Effector memory CD8-positive, alpha-beta T cell (primary cell): ENCODE data around the gene CLECL1.

Source experiments
- ATAC-seq: fragments of 150-1000 bp; cut with Tn5 transposase; replicated peaks from 2 replicates; pipeline ENCODE4 v1.10.0; 2021; ENCODE audit warnings: mild to moderate bottlenecking, moderate library complexity
- DNase-seq, 3 experiments: peaks; one replicate each; pipeline ENCODE4 v3.0.0; 2021
- H3K27ac Mint-ChIP-seq, 2 donors: one replicate each; pipeline ENCODE4 v1.8.0; 2022; ENCODE audit warnings: mild to moderate bottlenecking in 2 of 2, mixed read lengths in 2 of 2, moderate library complexity in 2 of 2
- H3K27me3 Mint-ChIP-seq, 2 donors: one replicate each; pipeline ENCODE4 v1.8.0; 2022; ENCODE audit warnings: mixed read lengths in 2 of 2
- H3K36me3 Mint-ChIP-seq: one replicate; pipeline ENCODE4 v1.8.0; 2022; ENCODE audit warnings: mild to moderate bottlenecking, moderate library complexity, mixed read lengths; ENCODE audit not compliant: insufficient read depth
- H3K4me1 Mint-ChIP-seq, 2 donors: one replicate each; pipeline ENCODE4 v1.8.0; 2022; ENCODE audit warnings: low read depth in 2 of 2, mixed read lengths in 2 of 2
- H3K4me3 Mint-ChIP-seq, 2 donors: one replicate each; pipeline ENCODE4 v1.8.0; 2022; ENCODE audit warnings: mild to moderate bottlenecking in 2 of 2, mixed read lengths in 2 of 2, moderate library complexity in 2 of 2
- H3K9me3 Mint-ChIP-seq, 2 donors: one replicate each; pipeline ENCODE4 v1.8.0; 2022; ENCODE audit warnings: mixed read lengths in 2 of 2
- total RNA-seq, 9 experiments: gene quantifications; one replicate each; lab custom pipeline; 2026; lab: John Stamatoyannopoulos, UW

Gene CLECL1
- total RNA-seq, result 1.3 to 11.2 (median 5.1) reads per million in 9 experiments

- no peaks in the 10 kb centered on the region for H3K9me3 Mint-ChIP-seq
- no peaks in the 10 kb centered on the region for H3K27me3 Mint-ChIP-seq
- peaks cover 9 to 25% of the 10 kb centered on the region in 2 donors for H3K4me1 Mint-ChIP-seq
- DNase-seq (no peak), ATAC-seq (no peak)
- H3K36me3 Mint-ChIP-seq, result no peaks in the 10 kb centered on the region
- H3K4me3 Mint-ChIP-seq, result peak within 1 kb of the TSS in 1 of 2 donors; percentile 76
- peak within 1 kb of the TSS in 1 of 2 donors; percentile 85 for H3K27ac Mint-ChIP-seq
These were observed at the start of gene CLECL1 for GRCh38 chr12:9732921-9733461. CLECL1 (minus strand) TSS chr12:9733097.

- no peak for DNase-seq
- H3K9me3 Mint-ChIP-seq, result no peaks in the 10 kb centered on the region
- H3K36me3 Mint-ChIP-seq, result peaks cover 6% of the 10 kb centered on the region
- no peak overlapping the region for H3K4me3 Mint-ChIP-seq
- no peaks in the 10 kb centered on the region for H3K27me3 Mint-ChIP-seq
- H3K4me1 Mint-ChIP-seq, result peaks cover 8 to 39% of the 10 kb centered on the region in 2 donors
- ATAC-seq, result no peak
- H3K27ac Mint-ChIP-seq, result no peak overlapping the region
These were observed 48.5 kb upstream of the CLECL1 start for GRCh38 chr12:9781360-9781759.

- H3K36me3 Mint-ChIP-seq, result peaks cover 6% of the 10 kb centered on the region
- no peaks in the 10 kb centered on the region for H3K27me3 Mint-ChIP-seq
- ATAC-seq (no peak), DNase-seq (no peak)
- peaks cover 19 to 60% of the 10 kb centered on the region in 2 donors for H3K4me1 Mint-ChIP-seq
- H3K9me3 Mint-ChIP-seq, result no peaks in the 10 kb centered on the region
- H3K4me3 Mint-ChIP-seq, result no peak overlapping the region
- no peak overlapping the region for H3K27ac Mint-ChIP-seq
These were observed 46.3 kb upstream of the CLECL1 start for GRCh38 chr12:9779209-9779608.

- DNase-seq (no peak), ATAC-seq (no peak)
- peaks cover 33 to 79% of the 10 kb centered on the region in 2 donors for H3K4me1 Mint-ChIP-seq
- H3K36me3 Mint-ChIP-seq, result no peaks in the 10 kb centered on the region
- H3K9me3 Mint-ChIP-seq, result no peaks in the 10 kb centered on the region
- no peaks in the 10 kb centered on the region for H3K27me3 Mint-ChIP-seq
- H3K27ac Mint-ChIP-seq, result no peak overlapping the region
- no peak overlapping the region for H3K4me3 Mint-ChIP-seq
These were observed 43.9 kb upstream of the CLECL1 start for GRCh38 chr12:9776781-9777180.

- Mint-ChIP-seq H3K27ac (peak overlapping the region in 1 of 2 donors; percentile 81), H3K9me3 (no peaks in the 10 kb centered on the region), H3K27me3 (no peaks in the 10 kb centered on the region), H3K36me3 (no peaks in the 10 kb centered on the region), H3K4me3 (peak overlapping the region; percentile 1 to 30), H3K4me1 (peaks cover 44 to 81% of the 10 kb centered on the region in 2 donors)
- DNase-seq (no peak), ATAC-seq (peak; percentile 68)
These were observed 40.5 kb upstream of the CLECL1 start for GRCh38 chr12:9773216-9773877.

GRCh38 chr12:9763025-9763424 lies 30.1 kb upstream of the CLECL1 start:
- no peak for DNase-seq
- Mint-ChIP-seq H3K27me3 (no peaks in the 10 kb centered on the region), H3K36me3 (peaks cover 59% of the 10 kb centered on the region), H3K27ac (peak overlapping the region; percentile 96 to 100), H3K4me3 (no peak overlapping the region), H3K4me1 (peaks cover 41 to 50% of the 10 kb centered on the region in 2 donors), H3K9me3 (no peaks in the 10 kb centered on the region)
- no peak for ATAC-seq

GRCh38 chr12:9762369-9762768 lies 29.5 kb upstream of the CLECL1 start:
- peaks cover 42 to 53% of the 10 kb centered on the region in 2 donors for H3K4me1 Mint-ChIP-seq
- peak overlapping the region; percentile 96 to 100 for H3K27ac Mint-ChIP-seq
- peaks cover 66% of the 10 kb centered on the region for H3K36me3 Mint-ChIP-seq
- H3K4me3 Mint-ChIP-seq, result peak overlapping the region; percentile 91 to 98
- H3K9me3 Mint-ChIP-seq, result no peaks in the 10 kb centered on the region
- ATAC-seq (no peak), DNase-seq (no peak)
- no peaks in the 10 kb centered on the region for H3K27me3 Mint-ChIP-seq

GRCh38 chr12:9761419-9761781 lies 28.5 kb upstream of the CLECL1 start:
- Mint-ChIP-seq H3K4me1 (peaks cover 42 to 57% of the 10 kb centered on the region in 2 donors), H3K36me3 (peaks cover 76% of the 10 kb centered on the region), H3K27me3 (no peaks in the 10 kb centered on the region), H3K9me3 (no peaks in the 10 kb centered on the region), H3K4me3 (peak overlapping the region; percentile 91 to 98), H3K27ac (peak overlapping the region; percentile 96 to 100)
- DNase-seq, result no peak
- ATAC-seq, result peak; percentile 38

GRCh38 chr12:9760699-9761418 lies 28.0 kb upstream of the CLECL1 start, which contains the start of gene CD69:
CD69 (minus strand) TSS chr12:9760901; CDS start chr12:9760820, 81 bp downstream.
- H3K27me3 Mint-ChIP-seq, result no peaks in the 10 kb centered on the region
- H3K9me3 Mint-ChIP-seq, result no peaks in the 10 kb centered on the region
- peaks cover 81% of the 10 kb centered on the region for H3K36me3 Mint-ChIP-seq
- DNase-seq (peak; percentile 83 to 90 (median 84)), ATAC-seq (peak; percentile 59)
- peak within 1 kb of the TSS; percentile 91 to 98 for H3K4me3 Mint-ChIP-seq
- H3K27ac Mint-ChIP-seq, result peak within 1 kb of the TSS; percentile 96 to 100
- H3K4me1 Mint-ChIP-seq, result peaks cover 45 to 62% of the 10 kb centered on the region in 2 donors

GRCh38 chr12:9760120-9760519 lies 27.2 kb upstream of the CLECL1 start:
- H3K4me3 Mint-ChIP-seq, result peak overlapping the region; percentile 91 to 98
- H3K4me1 Mint-ChIP-seq, result peaks cover 46 to 63% of the 10 kb centered on the region in 2 donors
- peaks cover 85% of the 10 kb centered on the region for H3K36me3 Mint-ChIP-seq

GRCh38 chr12:9759694-9760093 lies 26.8 kb upstream of the CLECL1 start:
- H3K36me3 Mint-ChIP-seq, result peaks cover 85% of the 10 kb centered on the region

More at GRCh38 chr12:9760120-9760519, 27.2 kb upstream of the CLECL1 start:
- no peak for ATAC-seq
- Mint-ChIP-seq H3K27ac (peak overlapping the region; percentile 96 to 100), H3K9me3 (no peaks in the 10 kb centered on the region), H3K27me3 (no peaks in the 10 kb centered on the region)
- DNase-seq, result no peak

GRCh38 chr12:9758119-9758518 lies 25.2 kb upstream of the CLECL1 start:
- peak overlapping the region; percentile 96 to 100 for H3K27ac Mint-ChIP-seq
- ATAC-seq, result no peak
- H3K4me1 Mint-ChIP-seq, result peaks cover 44 to 71% of the 10 kb centered on the region in 2 donors

More at GRCh38 chr12:9759694-9760093, 26.8 kb upstream of the CLECL1 start:
- peak overlapping the region; percentile 96 to 100 for H3K27ac Mint-ChIP-seq
- no peaks in the 10 kb centered on the region for H3K27me3 Mint-ChIP-seq
- DNase-seq (no peak), ATAC-seq (no peak)
- no peaks in the 10 kb centered on the region for H3K9me3 Mint-ChIP-seq
- peak overlapping the region; percentile 91 to 98 for H3K4me3 Mint-ChIP-seq
- peaks cover 45 to 64% of the 10 kb centered on the region in 2 donors for H3K4me1 Mint-ChIP-seq

GRCh38 chr12:9757433-9758025 lies 24.6 kb upstream of the CLECL1 start:
- no peaks in the 10 kb centered on the region for H3K27me3 Mint-ChIP-seq
- peaks cover 47 to 73% of the 10 kb centered on the region in 2 donors for H3K4me1 Mint-ChIP-seq
- peak overlapping the region; percentile 91 to 98 for H3K4me3 Mint-ChIP-seq
- DNase-seq (no peak), ATAC-seq (no peak)
- peaks cover 98% of the 10 kb centered on the region for H3K36me3 Mint-ChIP-seq
- peak overlapping the region; percentile 96 to 100 for H3K27ac Mint-ChIP-seq
- H3K9me3 Mint-ChIP-seq, result no peaks in the 10 kb centered on the region

More at GRCh38 chr12:9758119-9758518, 25.2 kb upstream of the CLECL1 start:
- no peak for DNase-seq
- Mint-ChIP-seq H3K27me3 (no peaks in the 10 kb centered on the region), H3K36me3 (peaks cover 93% of the 10 kb centered on the region), H3K4me3 (peak overlapping the region; percentile 91 to 98), H3K9me3 (no peaks in the 10 kb centered on the region)
